ENCODE results near the gene WDFY4. TPM values are rescaled to one million over a fixed set of nuclear protein-coding genes. Genes with fewer than 3 reads are reported as not detected.
A peak's percentile ranks its signal among the peaks of the same experiment; 100 is the strongest.

WDFY4 gene
- total RNA-seq, 2 donors from 2014 or later: 0.70 to 2.0 TPM

DNA sequence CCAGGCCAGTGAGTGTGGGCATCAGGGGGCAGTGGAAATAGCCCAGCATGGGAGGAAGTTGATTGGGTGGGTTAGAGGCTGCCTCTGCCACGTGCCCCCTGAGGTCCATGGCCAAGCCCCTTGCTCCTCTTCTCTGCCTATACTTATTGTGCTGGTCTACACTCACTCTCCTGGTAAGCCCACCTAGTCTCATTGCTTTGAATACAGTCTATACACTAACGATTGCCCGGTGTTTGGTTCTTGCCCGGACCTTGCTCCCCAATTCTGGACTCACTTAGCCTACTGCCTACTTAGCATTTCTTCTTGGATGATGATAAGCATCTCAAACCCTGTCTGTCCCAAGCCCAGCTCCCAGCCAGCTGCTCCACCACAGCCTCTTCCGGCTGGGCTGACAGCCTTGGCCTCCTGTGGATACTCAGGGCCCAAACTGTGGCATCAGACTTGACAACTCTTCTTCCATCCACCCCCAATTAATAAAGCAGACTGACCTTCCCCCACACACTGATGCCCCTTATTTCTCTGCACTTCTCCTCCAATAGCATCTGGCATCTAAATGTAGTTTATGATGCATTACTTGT lies 244.8 kb downstream of the WDFY4 start:
- DNase-seq (ENCODE audit: low spot score): peak; percentile 28
- H3K27me3 ChIP-seq: no peaks in the 10 kb centered on the region
- TF ChIP-seq, protein P1, sequence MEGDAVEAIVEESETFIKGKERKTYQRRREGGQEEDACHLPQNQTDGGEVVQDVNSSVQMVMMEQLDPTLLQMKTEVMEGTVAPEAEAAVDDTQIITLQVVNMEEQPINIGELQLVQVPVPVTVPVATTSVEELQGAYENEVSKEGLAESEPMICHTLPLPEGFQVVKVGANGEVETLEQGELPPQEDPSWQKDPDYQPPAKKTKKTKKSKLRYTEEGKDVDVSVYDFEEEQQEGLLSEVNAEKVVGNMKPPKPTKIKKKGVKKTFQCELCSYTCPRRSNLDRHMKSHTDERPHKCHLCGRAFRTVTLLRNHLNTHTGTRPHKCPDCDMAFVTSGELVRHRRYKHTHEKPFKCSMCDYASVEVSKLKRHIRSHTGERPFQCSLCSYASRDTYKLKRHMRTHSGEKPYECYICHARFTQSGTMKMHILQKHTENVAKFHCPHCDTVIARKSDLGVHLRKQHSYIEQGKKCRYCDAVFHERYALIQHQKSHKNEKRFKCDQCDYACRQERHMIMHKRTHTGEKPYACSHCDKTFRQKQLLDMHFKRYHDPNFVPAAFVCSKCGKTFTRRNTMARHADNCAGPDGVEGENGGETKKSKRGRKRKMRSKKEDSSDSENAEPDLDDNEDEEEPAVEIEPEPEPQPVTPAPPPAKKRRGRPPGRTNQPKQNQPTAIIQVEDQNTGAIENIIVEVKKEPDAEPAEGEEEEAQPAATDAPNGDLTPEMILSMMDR (IDR thresholded peaks at IDR 0.05): no peak
- H3K9me3 ChIP-seq: no peaks in the 10 kb centered on the region
- H3K27ac ChIP-seq: no peak overlapping the region
- H3K4me1 ChIP-seq: no peaks in the 10 kb centered on the region
- H3K4me3 ChIP-seq: no peak overlapping the region
- no peaks in the 10 kb centered on the region for H3K36me3 ChIP-seq

DNA sequence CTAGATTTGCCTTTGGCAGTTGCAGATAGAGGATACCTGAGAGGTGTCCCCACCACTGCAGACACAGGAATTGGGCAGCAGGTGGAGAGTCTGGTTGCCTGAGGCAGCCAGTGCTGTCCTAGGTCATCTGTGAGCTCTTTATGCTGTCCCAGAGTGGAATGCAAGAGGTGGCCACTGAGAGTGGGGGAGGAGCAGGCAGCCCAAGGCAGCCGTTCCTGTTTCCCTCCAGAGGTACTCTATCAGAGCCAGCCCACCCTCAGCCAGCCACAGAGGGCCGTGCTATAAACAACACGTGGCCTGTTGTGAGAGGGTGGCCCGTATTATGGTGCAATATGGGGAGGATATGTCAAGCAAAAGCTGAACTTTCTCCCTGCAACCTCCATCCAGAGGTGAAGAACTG lies 246.5 kb downstream of the WDFY4 start:
- H3K9me3 ChIP-seq: no peaks in the 10 kb centered on the region
- no peak overlapping the region for H3K4me3 ChIP-seq
- H3K27ac ChIP-seq: no peak overlapping the region
- H3K4me1 ChIP-seq: no peaks in the 10 kb centered on the region
- H3K27me3 ChIP-seq: no peaks in the 10 kb centered on the region
- no peak for DNase-seq (ENCODE audit: low spot score)
- TF ChIP-seq, protein P1 (IDR thresholded peaks at IDR 0.05): no peak
- H3K36me3 ChIP-seq: no peaks in the 10 kb centered on the region

DNA sequence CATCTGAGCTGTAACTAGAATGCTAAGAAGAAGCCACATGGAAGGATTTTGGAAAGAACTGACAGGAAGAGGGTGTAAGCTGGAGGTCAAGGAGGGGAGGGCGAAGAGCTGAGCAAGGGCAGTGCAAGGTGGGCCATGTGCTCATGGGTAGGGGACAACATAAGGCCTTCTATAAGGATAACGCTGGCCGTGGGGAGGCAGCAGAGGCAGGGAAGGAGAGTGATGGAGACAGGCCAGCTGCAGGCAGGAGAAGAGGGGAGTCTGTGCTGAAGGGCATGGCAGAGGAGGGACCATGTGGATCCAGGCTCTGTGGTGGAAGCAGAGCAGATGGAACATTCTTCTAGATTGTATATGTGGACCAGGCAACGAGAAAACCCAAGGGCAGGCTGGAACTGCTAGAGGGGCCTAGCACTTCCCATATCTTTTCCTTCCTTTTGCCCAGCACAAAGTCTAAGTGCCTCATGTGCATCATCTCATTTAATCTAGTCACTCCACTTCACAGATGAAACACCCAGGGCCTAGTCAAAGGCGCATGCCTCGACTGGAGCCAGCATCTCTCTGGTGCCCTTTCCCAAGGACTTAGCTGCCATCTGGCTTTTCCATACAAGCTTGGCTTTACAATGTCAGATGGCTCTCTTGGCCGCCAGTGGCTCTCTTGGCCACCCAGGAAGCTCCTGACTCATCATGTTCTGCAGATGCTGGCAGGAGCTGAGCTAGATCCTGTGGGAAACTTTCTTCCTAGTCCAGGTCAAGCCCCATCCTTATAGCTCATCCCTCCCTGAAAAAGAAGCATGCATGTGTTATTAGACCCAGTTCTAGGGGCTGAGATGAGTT lies 248.4 kb downstream of the WDFY4 start:
- Histone ChIP-seq H3K27ac (no peak overlapping the region), H3K4me3 (no peak overlapping the region)

DNA sequence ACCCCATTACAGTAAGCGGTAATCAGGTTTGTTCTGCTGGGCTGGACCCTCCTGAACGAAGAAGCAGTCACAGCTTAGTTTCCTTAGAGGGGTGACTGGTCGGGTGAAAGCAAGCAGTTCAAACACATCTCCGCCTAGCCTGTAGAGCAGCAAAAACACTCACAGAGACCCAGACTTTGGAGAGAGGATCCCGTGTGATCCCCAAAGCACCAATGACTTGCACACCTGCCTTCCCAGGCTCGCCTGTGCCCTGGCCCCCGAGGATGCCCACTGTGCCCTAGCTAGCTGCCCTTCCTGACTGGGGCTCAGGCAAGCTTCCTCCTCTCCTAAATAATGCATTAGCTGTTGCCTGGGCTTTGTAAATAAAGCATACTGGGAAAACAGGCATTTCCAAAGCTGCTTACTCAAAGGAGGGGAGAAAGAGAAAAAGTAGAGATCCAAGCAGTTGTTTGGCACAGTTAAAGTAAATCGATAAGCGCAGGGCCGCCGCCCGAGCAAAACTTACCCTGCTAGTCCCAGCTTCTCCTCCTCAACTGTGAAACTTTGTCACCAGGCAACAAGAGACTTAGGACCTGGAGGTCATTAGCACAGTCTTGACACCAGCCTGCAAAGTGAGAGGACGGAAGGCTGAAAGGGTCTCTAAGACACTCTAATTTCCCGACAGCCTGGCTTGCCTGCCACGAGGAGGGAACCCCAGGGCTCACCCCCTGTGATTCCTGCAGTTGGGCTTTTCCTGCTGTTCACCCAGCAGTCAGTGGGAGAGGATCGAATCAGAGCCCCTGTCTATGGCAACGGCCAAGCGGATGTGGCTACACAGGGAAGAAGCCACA lies 250.2 kb downstream of the WDFY4 start:
- Histone ChIP-seq H3K4me3 (peak overlapping the region in 1 of 2 donors; percentile 19), H3K36me3 (no peaks in the 10 kb centered on the region), H3K27ac (no peak overlapping the region), H3K4me1 (no peaks in the 10 kb centered on the region), H3K9me3 (no peaks in the 10 kb centered on the region), H3K27me3 (no peaks in the 10 kb centered on the region)
- TF ChIP-seq, protein P1 (IDR thresholded peaks at IDR 0.05): no peak
- DNase-seq (ENCODE audit: low spot score): peak; percentile 56

More for the DNA sequence above, 248.4 kb downstream of the WDFY4 start:
- TF ChIP-seq, protein P1 (IDR thresholded peaks at IDR 0.05): no peak
- DNase-seq (ENCODE audit: low spot score): peak; percentile 40
- no peaks in the 10 kb centered on the region for H3K27me3 ChIP-seq
- H3K4me1 ChIP-seq: no peaks in the 10 kb centered on the region
- no peaks in the 10 kb centered on the region for H3K36me3 ChIP-seq
- H3K9me3 ChIP-seq: no peaks in the 10 kb centered on the region

DNA sequence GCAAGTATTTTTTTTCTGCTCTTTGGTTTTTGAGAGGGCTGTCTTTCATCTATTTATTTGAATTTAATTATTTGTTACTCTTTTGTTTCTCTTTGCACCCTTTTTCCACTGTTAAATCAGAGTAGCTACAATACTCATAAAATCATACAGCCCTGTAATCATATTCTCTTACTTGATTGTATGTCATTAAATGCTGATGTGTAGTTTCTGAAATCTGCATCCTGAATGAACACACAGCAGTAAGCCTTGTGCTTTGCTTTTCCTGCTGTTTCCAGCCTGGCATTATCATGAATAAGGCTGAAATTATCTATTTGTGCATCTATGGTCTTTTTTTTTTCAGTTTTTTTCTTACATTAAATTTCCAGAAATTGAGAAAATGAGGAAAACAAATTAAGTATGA lies 250.9 kb downstream of the WDFY4 start:
- Histone ChIP-seq H3K36me3 (no peaks in the 10 kb centered on the region), H3K9me3 (no peaks in the 10 kb centered on the region), H3K27ac (no peak overlapping the region), H3K27me3 (no peaks in the 10 kb centered on the region), H3K4me1 (no peaks in the 10 kb centered on the region), H3K4me3 (no peak overlapping the region)
- TF ChIP-seq, protein P1 (IDR thresholded peaks at IDR 0.05): no peak
- DNase-seq (ENCODE audit: low spot score): no peak
